Stimulated activated CD8-positive, alpha-beta memory T cell treated with anti-CD3 and anti-CD28 coated beads, Interleukin-4, amount 100 ng/mL, for 1 hour (primary cell): Measurements from ENCODE around the gene KRT77.
"Not testable (repeated sequence)": the region's sequence is repeated elsewhere in the genome, so short reads cannot be mapped to it uniquely, and the experiment has no call there.

Source experiments
- DNase-seq, 2 donors: peaks; one replicate each; pipeline ENCODE4 v3.0.0-alpha.2; 2020; ENCODE audit warnings: low read depth in 2 of 2, low spot score in 1 of 2

The KRT77 gene

GRCh38 chr12:52724384-52724783, 21.1 kb upstream of the KRT77 start:
- DNase-seq: no peak

GRCh38 chr12:52722680-52723079, 19.4 kb upstream of the KRT77 start:
- no peak for DNase-seq

GRCh38 chr12:52721838-52722470, 18.6 kb upstream of the KRT77 start:
- no peak for DNase-seq

DNA sequence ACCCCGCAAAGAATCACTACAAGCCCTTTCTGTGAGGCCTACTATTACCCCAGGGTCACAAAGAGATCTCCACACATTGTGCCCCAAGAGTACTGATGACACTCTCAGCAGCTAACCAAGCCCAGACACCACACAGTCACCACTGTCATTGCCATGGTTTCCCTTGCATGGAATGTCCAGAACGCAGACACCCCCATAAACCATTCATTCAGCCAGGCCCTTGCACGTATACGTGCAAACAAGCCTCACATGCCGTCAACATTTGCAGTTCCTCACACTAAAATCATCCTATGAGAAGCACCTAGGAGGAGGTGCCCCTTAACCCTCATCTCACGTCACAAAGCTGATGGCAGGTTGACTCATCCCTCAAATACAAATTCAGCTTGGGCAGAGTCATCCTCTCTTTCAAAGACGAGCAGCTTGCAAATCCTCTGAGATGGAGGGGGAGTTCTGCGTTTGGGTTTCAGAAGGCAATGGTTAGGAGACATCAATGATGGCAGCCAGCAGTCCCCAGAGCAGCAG, 17.1 kb upstream of the KRT77 start:
- DNase-seq: no peak

DNA sequence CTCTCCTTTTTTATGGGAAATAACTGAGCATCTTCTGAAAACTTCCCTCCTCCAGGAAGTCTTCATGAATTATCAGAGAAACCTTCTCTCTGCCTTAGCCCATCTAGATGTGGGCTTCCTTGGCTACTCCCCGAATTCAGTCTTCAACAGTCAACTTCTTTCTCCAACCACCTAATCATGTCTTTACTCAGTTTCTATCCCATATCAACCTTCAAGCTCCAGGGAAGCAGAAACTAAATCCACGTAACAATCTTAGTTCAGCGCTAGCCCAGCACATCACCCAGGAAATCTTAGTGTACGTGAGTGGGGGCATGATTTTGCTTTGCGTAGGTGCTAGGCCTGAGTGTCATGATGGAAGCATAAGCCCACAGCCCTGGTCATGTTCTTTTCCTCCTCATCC, 12.7 kb upstream of the KRT77 start:
- no peak for DNase-seq

GRCh38 chr12:52715416-52715815, 12.1 kb upstream of the KRT77 start:
- no peak for DNase-seq

- DNase-seq: no peak
Measured at GRCh38 chr12:52714887-52715281, 11.6 kb upstream of the KRT77 start.

- no peak for DNase-seq
Measured at GRCh38 chr12:52713960-52714886, 10.9 kb upstream of the KRT77 start.

DNA sequence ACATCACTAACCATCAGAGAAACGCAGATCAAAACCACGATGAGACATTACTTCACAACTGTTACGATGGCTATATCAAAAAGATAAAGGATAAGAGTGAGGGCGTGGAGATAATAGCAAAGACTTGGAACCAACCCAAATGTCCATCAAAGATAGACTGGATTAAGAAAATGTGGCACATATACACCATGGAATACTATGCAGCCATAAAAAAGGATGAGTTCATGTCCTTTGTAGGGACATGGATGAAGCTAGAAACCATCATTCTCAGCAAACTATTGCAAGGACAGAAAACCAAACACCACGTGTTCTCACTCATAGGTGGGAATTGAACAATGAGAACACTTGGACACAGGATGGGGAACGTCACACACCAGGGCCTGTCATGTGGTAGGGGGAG, 8.8 kb upstream of the KRT77 start:
- not testable (repeated sequence) for DNase-seq

DNA sequence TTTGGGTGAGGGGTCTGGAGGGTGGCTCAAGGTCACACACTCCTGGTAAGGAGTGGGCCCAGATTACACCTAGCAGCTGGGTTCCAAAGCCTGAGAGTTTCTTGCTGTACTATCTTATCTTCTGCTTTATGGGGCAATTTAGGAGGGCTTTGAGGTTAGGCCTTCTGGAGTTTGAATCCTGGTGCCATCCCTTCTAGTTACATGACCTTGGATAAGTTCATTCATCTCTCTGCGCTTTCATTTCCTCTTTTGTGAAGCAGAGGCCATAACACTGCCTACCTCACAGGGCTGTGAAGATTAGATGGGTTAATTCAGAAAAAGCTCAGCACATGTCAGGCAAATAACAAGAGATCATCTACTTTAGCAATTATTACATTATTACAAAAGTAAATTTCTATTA, 7.4 kb upstream of the KRT77 start:
- DNase-seq: no peak

DNA sequence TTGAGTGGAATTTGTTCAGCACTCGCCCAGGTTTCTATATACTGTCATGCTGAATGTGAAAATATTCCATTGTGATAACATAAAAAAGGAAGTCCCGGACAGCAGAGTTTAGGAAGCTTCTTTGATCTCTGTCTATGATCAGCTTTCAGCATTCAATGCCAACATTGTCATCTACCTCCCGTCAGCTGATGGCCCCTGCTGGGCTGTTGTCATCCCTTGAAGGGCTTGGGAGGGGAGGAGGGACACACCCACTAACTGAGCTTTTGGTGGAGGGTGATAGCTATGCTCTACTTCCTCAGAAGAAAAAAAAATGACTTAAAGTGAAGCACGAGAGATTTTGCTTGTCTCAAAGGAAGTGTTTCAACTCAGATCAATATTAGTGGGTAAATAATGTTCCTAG, 4.7 kb upstream of the KRT77 start:
- DNase-seq: no peak

DNA sequence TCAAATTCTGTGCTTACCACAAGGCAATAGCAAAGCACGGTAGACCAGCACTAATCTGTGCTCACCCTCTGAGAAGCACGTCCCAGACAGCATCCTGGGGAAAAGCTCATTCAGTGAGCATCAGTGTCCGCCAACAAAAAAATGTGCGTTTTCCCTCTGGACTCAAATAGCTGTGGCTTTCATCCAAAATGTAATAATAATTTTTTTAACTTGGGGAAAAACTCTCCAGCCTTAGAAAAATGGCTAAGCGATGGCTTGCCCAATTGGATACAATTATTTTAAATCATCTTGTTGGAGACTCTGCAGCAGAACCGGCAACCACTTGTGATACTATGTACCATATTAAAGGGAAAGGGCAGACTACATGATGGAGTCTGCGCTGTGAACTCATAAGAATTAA, 1.1 kb upstream of the KRT77 start:
- DNase-seq: no peak

- no peak for DNase-seq
Measured at GRCh38 chr12:52703878-52704277, 554 bp upstream of the KRT77 start.

DNA sequence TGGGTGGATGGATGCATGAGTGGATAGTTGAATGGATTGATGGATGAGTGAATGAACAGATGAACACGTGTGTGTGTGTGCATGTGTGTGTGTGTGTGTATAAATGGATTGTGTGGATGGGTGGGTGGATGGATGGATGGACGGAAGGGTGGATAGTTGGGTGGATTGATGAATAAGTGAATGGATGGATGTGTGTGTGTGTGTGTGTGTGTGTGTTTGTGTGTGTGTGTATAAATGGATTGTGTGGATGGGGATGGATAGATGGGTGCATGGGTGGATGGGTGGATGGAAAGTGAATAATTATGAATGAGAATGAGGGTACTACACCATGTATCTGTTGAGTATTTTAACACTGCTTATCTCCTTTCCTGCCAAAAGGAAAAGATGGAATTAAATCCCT, 986 bp downstream of the KRT77 start:
- no peak for DNase-seq

GRCh38 chr12:52701281-52701680, 2.0 kb downstream of the KRT77 start:
- no peak for DNase-seq

- DNase-seq: no peak
Measured at GRCh38 chr12:52699960-52700359, 3.4 kb downstream of the KRT77 start.

DNA sequence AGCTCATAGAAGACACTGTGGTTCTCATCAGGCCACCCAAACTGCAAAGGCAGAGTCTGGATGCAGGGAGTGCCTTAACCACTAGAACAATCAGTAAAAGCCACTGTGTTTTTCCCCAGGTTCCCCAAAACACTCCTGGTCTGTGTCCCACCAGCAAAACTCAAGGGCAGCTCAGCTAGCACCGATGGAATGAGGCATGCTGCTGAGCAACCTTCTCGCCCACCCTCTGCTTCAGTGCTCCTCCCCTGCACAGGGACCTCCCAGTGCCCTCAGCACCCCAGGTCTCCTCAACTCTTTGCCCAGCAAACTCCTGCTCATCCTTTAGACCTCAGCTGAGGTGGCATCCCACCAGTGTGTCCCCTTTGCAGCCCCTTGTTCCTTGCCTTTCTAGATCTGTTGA, 4.0 kb downstream of the KRT77 start:
- no peak for DNase-seq

GRCh38 chr12:52698651-52699340, 4.5 kb downstream of the KRT77 start:
- DNase-seq: no peak

DNA sequence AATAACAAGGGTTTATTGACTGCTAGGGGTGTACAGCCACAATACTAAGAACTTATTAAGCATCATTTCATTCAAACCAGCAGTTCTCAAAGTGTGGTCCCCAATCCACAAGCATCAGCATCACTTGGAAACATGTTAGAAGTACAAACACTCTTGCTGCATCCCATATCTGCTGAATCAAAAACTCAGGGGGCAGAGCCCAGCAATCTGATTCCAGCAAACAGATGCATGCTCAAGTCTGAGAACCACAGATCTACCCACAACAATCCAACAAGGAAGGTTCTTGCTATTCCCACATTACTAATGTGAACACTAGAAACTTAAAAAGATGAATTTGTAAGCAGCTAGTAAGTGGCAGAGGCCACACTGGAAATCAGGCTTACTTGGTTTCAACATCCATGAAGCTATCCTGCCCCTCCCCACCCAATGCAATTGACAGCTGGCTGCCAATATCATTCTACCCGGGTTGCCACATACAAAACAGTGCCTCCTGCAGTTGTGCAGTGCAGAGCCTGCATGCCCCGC, 6.2 kb downstream of the KRT77 start:
- DNase-seq: no peak

DNA sequence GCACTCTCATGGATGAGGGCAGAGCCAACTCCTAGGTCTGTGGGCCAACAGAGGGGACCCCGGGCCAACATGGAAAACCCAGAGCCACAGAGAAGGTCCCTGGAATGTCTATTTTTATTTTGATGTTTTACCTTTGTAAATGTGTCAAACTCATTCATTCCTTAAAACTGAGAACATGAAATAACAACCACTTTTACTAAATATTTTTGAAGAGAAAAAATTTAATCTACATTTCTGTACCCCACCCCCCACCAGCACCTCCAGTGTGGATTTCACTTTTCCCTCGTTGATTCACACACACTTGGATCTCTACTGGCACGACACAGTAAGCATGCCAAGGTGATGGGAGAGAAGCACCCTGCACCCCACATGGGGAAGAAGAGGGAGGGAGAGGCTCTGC, 6.7 kb downstream of the KRT77 start:
- DNase-seq: no peak

GRCh38 chr12:52695039-52695438, 8.3 kb downstream of the KRT77 start:
- DNase-seq: no peak

- no peak for DNase-seq
Measured at GRCh38 chr12:52694151-52694550, 9.2 kb downstream of the KRT77 start.
